GM19328 (cell line): ENCODE data around the gene GADD45GIP1.
"Not testable (repeated sequence)": the region's sequence is repeated elsewhere in the genome, so short reads cannot be mapped to it uniquely, and the experiment has no call there.

Experiments
- ATAC-seq: cut with Tn5 transposase; IDR thresholded peaks from one replicate; pipeline ENCODE4 v1.9.1; 2021; ENCODE audit warnings: mild to moderate bottlenecking, moderate library complexity; ENCODE audit not compliant: unreplicated experiment

Gene GADD45GIP1

GRCh38 chr19:12965017-12965811 is 8.2 kb upstream of the GADD45GIP1 start:
- no peak for ATAC-seq

DNA sequence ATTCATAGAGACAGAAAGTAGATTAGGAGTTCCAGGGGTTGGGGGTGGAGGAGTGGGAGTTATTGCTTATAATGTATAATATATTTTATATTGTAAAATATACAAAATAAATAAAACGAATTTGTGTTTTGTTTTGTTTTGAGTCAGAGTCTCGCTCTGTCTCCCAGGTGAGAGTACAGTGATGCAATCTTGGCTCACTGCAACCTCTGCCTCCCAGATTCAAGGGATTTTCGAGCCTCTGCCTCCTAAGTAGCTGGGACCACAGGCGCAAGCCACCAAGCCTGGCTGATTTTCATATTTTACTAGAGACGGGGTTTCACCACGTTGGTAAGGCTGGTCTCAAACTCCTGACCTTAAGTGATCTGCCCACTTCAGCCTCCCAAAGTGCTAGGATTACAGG is 2.5 kb upstream of the GADD45GIP1 start:
- no peak for ATAC-seq

DNA sequence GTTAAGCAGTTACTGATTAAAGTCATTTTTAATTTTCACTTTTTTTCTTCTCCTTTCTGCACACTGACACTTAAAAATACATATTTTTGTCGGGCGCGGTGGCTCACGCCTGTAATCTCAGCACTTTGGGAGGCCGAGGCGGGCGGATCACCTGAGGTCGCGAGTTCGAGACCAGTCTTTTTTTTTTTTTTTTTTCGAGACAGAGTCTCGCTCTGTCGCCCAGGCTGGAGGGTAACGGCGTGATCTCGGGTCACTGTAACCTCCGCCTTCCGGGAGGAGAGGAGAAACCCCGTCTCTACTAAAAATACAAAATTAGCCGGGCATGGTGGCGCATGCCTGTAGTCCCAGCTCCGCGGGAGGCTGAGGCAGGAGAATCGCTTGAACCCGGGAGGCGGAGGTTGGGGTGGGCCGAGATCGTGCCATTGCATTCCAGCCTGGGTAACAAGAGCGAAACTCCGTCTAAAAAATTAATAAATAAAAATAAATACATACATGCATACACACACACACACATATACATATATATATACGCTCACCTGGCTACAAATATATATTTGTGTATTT is 448 bp upstream of the GADD45GIP1 start:
- ATAC-seq, result not testable (repeated sequence)

DNA sequence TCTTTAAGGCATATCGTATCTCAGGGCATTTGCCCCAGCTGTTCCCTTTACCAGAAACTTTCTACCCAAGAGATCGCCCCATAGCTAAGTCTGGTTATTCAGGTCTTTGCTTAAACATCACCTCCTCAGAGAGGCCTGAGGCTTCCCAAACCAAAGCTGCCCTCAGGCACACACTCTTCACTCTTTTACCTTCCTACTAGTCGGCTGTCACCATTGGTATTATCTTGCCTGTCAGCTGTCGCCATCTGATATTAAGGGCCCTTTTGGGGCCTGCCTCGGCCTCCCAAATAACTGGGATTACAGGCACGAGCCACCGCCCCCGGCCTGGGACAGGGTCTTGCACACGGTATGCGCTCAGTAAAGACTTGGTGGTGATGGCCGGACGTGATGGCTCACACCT is 1.0 kb downstream of the GADD45GIP1 start:
- no peak for ATAC-seq

DNA sequence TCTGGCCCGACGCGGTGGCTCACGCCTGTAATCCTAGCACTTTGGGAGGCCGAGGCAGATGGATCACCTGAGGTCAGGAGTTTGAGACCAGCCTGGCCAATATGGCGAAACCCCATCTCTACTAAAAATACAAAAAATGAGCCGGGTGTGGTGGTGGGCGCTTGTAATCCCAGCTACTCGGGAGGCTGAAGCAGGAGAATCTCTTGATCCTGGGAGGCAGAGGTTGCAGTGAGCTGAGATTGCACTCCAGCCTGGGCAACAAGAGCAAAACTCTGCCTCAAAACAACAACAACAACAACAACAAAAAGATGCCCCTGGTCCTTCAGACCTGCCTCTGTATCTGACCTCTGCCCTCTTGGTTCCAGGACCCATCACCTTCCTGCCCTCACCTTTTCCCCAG is 1.4 kb downstream of the GADD45GIP1 start:
- ATAC-seq, result not testable (repeated sequence)

- ATAC-seq, result no peak
Observed at GRCh38 chr19:12954612-12954962, 2.4 kb downstream of the GADD45GIP1 start.

DNA sequence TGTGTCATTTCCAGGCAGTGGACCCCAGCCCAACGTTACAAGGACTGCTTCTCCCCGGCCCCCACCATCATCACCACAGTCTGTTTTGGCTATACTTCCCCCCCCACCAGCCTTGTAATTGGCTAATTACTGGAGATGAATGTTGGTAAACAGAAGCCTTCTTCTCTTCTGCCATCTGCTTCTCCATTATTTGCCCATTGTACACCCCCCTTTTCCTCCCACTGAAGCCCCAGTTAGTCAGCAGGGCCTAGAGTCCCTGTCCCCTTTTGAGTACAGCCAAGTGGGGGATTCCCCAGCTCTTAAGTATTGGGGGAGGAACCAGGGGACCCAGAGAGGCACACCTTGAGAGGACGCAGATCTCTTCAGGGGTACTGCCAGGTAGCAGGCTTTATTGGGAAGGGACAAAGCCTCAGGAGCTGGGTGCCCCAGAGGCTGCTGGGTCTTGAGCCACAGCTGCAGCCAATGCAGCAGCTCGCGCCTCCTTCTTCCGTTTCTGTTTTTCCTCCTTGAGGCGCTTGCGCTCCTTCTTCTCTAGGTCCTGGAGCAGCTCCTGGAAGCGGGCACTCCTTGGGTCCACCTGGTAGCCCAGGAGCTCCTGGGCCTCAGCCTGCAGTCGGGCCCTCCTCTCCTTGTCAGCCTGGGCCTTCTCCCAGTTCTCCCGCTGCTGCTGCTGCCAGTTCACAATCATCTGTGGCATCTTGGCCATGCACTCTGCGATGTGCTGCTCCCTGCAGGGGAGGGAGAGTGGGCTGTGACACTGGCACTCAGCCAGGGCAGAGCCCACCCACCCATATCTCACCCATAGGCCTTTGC is 3.0 kb downstream of the GADD45GIP1 start:
- no peak for ATAC-seq

- no peak for ATAC-seq
Observed at GRCh38 chr19:12953138-12953798, 3.8 kb downstream of the GADD45GIP1 start.

GRCh38 chr19:12952488-12953137 is 4.4 kb downstream of the GADD45GIP1 start:
- ATAC-seq, result no peak

DNA sequence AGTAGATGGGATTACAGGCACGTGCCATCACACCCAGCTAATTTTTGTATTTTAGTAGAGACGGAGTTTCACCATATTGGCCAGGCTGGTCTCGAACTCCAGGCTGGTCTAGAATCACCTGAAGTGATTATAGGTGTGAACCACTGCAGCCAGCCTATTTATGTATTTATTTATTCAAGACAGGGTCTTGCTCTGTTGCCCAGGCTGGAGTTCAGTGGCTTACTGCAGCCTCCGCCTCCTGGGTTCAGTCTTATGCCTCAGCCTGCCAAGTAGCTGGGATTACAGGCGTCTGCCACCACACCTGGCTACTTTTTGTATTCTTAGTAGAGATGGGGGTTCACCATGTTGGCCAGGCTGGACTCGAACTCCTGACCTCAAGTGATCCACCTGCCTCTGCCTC is 5.0 kb downstream of the GADD45GIP1 start:
- not testable (repeated sequence) for ATAC-seq

- ATAC-seq, result no peak
Observed at GRCh38 chr19:12949363-12950283, 7.4 kb downstream of the GADD45GIP1 start.

DNA sequence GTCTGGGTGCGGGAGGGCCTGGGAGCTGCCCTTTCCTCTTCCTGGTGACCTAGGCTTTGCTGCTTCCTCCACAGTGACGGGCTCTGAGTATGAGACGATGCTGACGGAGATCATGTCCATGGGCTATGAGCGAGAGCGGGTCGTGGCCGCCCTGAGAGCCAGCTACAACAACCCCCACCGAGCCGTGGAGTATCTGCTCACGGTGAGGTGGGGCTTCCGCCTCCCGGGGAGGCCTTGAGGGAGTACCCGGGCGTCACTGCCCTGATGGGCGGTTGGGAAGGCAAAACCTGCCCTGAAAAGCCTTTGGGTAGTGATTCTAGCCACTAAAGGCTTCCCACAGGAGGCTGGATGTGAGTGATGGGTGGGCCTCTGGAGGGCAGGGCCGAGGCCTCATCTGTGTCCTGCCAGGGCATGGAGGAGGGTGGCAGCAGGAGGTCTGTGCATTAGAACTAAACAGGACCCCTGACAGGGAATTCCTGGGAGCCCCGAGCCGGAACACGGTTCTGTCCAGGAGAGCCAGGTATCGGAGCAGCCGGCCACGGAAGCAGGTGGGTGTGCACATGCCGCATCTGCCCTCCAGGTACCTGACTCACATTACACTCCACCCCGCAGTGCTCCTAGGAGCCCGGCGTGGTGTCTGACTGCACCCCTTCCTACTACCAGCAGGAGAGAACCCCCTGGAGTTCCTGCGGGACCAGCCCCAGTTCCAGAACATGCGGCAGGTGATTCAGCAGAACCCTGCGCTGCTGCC is 8.2 kb downstream of the GADD45GIP1 start:
- no peak for ATAC-seq

DNA sequence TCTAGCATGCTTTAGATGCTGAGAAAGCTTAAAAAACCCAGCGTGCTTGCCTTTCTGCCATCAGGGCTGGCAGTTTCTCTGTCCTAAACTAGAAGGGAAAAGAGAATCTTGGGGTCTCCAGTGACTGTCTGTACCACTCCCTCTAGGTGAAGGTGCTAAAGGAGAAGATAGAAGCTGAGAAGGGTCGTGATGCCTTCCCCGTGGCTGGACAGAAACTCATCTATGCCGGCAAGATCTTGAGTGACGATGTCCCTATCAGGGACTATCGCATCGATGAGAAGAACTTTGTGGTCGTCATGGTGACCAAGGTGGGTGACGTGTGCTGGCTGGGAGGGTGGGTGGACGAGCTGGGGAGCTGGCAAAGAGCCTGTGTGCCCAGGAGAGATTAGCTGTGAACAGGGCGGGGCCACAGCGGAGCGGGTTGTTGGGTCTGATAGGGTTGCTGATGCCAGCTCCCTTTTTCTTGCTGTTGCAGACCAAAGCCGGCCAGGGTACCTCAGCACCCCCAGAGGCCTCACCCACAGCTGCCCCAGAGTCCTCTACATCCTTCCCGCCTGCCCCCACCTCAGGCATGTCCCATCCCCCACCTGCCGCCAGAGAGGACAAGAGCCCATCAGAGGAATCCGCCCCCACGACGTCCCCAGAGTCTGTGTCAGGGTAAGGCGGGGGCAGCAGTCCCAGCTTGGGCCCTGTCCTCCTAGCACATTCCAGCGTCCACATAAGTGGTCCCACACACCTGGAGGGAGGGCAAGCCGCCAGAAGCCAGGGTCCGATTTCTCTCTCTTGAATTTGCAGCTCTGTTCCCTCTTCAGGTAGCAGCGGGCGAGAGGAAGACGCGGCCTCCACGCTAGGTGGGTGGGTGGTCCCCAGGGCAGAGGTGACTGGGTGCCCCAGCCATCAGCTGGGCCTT is 9.1 kb downstream of the GADD45GIP1 start:
- no peak for ATAC-seq

GRCh38 chr19:12946731-12947496 is 10.1 kb downstream of the GADD45GIP1 start:
- no peak for ATAC-seq

DNA sequence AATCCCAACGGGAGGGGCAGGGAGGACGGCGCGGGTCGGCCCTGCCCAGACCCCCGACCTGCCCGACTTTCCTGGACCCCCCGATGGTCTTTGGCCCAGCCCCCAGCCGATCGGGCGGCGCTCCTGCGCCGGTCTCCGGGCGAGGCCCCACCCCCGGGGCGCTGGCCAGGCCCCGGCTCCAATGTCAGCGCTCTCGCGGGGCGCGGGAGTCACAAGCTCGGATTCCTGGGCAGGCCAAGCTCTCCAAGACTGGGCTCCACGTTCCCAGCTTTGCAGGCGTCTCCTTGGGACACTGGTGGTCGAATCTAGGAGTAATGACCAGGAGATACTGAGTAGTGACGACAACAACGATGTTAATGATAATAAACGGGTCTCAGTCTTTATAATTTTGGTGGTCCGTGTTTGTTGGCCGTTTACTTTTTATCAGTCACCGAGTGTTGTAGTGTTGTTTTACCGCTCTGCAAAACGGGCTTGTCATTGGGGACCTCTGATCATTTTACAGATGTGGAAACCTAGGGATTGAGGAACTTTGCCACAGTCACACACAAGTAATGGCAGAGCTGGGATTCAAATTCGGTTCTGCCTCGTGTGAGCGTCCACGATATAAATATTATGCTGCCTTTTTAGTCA is 10.8 kb downstream of the GADD45GIP1 start:
- peak; percentile 27 for ATAC-seq

GRCh38 chr19:12945479-12946091 is 11.4 kb downstream of the GADD45GIP1 start, which contains the start of gene RAD23A:
Gene RAD23A (plus strand): TSS chr19:12945862. CDS start chr19:12945949, 87 bp downstream.
- ATAC-seq, result peak; percentile 59
